GM18499 (cell line): ENCODE results near the gene SPON1.
"Not testable (repeated sequence)": the region's sequence is repeated elsewhere in the genome, so short reads cannot be mapped to it uniquely, and the experiment has no call there.

ENCODE experiments used
- ATAC-seq: cut with Tn5 transposase; IDR thresholded peaks from one replicate; pipeline ENCODE4 v1.9.1; 2021; ENCODE audit warnings: moderate number of reproducible peaks; ENCODE audit not compliant: insufficient read depth, unreplicated experiment

The SPON1 gene

DNA sequence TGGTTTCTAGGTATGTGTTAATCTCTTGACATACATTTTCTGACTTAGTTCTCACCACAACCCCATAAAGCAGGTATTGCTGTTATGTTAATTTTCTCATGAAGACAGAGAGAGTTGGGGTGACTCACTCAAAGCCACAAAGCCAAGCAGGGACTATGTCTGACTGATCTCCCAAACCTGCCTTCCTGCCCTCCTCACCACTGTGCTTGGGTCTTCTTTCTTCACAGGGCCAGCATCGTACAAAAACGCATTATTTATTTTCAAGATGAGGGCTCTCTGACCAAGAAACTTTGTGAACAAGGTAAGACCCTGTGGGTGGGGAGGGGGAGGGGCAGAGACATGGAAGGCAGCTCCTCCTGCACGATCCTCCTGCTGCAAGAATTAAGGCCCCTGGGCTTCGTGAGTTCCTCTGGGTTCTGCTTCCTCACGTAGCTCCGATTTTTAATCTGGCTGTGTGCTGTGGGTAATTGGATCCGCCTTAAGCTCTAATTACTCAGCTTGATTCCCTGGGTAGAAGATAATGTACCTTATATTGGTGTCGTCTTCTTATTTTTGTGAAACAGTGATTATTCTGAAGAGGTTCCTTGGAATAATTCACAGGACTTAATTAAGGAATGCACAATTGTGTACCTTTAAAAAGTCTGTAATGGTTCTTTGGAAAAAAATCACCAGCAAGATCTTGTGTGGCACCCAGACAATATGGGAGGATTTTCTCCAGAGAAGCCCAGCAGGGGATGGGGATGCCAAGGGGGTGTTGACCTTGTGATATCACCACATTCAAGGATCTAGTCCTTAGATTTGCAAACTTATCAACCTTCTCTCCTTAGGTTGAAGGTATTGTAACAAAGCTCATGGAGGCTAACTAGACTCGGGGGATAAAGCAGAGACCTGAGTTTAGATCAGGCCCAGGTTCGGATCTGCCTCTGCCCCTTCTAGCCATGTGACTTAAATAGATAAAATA lies 112.9 kb downstream of the SPON1 start:
- ATAC-seq, result no peak

DNA sequence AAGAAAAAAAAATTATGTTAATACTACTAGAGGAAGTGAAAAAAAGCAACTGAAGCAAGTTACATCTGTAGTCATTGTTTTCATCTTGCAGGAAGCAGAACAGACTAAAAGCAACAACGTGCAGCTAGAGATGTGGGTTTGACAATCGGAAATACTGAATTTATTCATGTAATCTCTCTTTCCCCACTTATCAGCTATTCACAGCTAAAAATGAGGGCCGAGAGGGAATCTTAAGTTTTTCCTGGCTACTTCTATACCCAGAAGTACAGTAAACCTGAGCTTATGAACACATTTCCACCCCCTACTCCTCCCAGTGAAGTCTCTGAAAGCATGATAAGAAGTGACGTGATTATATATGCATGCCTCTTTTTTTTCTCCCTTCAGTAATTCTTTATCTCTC lies 116.5 kb downstream of the SPON1 start:
- no peak for ATAC-seq

DNA sequence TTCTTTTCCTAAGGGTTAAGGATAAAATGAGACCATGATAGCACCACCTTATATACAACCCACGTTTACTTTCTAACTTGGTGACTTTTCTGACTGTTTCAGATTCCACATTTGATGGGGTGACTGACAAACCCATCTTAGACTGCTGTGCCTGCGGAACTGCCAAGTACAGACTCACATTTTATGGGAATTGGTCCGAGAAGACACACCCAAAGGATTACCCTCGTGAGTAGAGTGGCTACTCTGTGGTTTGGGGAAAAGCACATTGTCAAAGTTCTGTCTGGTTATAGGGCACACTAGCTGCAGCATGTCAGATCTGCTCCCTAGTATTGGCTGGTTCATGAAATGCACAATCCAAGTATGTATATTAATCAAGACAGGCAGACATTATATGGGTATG lies 117.3 kb downstream of the SPON1 start:
- ATAC-seq, result no peak

DNA sequence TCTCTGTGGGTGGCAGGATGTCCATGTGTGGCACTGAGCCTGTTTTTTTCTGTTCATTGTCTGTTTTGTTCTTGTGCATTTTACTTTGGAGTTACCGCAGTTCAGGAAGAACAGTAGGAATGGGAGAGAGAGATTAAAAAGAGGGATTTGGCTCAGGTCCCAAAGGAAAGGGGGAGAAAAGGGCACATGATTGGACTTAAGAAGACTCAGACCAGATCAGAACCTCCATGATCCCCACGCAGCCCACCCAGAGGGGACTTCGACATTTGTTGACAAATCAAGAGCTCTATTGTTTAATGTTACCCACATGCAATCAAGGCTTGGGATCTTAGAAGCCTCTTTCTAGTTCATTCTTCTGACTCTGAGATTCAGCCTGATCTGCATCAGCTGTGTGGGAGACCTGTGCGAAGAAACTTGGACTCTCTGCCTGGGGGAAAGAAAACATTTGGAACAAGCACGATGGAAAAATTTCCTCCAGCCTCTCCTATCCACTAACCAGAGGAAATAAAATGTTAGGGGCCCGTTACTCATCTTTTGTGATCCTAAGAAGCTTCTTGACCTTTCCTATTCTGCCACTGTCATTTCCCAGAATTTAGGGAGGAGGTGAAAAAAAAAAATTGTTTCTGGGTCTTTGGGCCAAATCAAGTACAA lies 119.2 kb downstream of the SPON1 start:
- ATAC-seq, result no peak

DNA sequence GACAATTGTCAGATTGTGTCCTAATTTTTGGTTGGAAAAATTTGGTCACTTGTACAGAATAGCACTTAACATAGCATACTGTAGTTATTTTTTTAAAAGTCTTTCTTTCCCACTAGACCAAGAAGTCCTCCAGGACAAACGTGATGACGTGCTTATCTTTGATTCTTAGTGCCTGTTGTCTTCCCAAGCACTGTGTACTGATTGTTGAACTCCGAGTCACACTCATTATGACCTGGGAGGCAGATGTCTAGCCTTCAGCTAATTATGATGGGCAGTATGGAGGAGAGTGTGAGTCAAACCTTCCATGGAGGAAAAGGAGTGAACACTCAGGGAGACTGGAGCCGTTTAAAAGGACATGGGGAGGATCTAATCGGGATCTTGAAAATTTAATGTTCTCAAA lies 119.8 kb downstream of the SPON1 start:
- no peak for ATAC-seq

GRCh38 chr11:14088861-14089260 lies 126.3 kb downstream of the SPON1 start:
- not testable (repeated sequence) for ATAC-seq

DNA sequence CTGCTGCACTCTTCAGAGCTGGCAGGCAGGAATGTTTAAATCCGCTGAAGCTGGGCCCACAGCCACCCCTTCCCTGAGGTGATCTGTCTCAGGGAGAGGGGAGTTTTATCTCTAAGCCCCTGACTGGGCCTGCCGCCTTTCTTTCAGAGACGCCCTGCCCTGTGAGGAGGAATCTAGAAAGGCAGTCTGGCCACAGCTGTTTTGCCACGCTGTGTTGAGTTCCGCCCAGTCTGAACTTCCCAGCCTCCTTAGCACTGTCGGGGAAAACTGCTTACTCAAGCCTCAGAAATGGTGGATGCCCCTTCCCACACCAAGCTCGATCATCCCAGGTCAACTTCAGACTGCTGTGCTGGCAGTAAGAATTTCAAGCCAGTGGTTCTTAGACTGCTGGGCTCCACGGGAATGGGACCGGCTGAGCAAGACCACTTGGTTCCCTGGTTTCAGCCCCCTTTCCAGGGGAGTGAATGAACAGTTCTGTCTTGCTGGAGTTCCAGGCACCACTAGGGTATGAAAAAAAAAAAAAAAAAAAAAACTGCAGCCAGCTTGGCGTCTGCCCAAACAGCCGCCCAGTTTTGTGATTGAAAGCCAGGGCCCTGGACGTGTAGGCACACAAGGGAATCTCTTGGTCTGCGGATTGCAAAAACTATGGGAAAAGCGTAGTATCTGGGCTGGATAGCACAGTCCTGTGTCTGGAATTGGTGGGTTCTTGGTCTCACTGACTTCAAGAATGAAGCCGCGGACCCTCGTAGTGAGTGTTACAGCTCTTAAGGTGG lies 127.4 kb downstream of the SPON1 start:
- ATAC-seq, result no peak

- ATAC-seq, result not testable (repeated sequence)
Measured at GRCh38 chr11:14090631-14091030, 128.1 kb downstream of the SPON1 start.

- ATAC-seq, result no peak
Measured at GRCh38 chr11:14093065-14093464, 130.5 kb downstream of the SPON1 start.

- no peak for ATAC-seq
Measured at GRCh38 chr11:14094481-14095037, 132.0 kb downstream of the SPON1 start.

- no peak for ATAC-seq
Measured at GRCh38 chr11:14095882-14096281, 133.4 kb downstream of the SPON1 start.

DNA sequence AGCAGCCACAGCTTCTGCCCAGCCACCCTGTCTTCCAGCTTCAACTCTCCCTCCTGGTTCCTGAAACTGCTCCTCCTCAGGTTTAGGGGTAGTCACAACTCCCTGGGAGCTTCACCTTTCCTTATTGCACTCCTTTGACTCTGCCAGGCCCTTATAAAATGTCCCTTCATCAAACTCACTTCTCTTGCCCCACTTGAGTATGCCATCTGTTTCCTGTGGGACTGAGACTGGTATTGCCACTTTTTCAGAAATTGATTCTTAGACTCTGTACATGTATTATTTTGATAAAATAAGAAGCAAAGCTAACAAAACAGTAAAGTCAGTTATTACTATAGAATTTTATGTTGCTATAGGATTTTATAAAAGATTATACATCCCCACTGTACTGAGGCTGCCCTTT lies 134.1 kb downstream of the SPON1 start:
- no peak for ATAC-seq

DNA sequence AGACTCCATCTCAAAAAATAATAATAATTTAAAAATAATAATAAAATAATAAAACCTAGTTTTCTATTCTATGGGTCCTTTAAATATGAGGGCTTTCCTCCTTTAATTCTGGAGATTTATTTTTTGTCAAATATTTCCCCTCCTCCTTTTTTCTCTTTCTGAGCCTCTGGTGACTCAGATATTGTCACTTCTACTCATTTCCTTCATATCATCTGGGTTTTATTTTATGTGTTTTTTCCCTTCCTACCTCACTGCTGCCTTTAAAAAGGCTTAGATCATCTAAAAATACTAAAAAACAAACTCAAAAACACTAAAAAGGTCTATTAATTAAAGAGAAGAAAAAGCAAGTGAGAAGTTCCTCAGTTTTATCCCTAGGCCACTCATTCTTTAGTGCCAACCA lies 138.9 kb downstream of the SPON1 start:
- no peak for ATAC-seq

- ATAC-seq, result no peak
Measured at GRCh38 chr11:14102766-14103165, 140.2 kb downstream of the SPON1 start.

DNA sequence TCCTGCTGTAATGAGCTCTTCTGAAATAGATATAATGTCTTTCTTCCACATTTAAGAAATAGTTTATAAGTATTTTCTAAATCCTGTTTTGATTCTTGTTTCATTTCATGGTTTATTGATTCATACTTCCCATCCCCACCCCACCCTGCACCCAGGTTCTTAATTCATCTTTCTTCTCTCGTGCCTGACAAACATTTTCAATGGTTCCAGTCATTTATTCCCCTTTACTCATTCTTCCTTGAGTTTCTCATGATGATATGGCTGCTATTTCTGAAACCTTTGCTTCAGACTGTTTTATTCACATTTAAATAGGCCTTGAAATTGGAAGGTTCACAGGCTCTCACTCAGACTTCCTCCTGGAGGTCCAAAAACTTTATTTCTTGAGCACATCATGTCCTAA lies 142.9 kb downstream of the SPON1 start:
- ATAC-seq, result no peak

DNA sequence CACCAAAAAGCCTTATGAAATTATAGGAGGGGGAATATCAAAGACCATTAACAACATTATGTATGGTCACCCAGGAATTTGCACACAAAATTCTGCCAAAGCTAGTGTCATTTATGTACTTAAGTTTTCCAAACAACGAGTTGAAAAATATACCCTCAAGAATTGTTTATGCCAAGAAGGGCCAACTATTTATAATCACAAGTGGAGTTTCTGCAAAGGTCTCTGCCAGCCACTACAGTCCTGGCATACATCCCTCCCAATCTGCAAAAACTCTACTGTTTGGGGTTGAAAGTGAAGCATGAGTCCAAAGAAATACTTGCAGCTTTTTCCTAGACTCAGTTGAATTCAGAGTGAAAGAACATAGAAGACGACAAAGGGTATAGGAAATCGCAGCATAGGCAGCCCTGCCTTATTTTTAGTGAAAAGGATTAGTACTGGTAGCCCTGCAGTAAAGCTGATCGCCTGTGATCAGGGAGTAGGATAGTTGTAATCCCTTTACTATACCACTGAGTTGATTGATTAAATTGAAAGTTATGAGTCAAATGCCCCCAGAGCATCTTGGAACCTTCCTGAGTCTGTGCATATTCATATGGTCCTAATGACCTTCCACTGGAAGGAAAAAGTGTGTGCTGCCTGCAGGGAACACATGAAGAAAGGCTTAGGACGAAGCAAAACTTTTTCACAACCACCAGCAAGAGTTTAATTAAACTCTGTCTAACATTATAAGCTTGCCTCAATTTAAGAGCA lies 144.0 kb downstream of the SPON1 start:
- no peak for ATAC-seq

GRCh38 chr11:14107050-14107430 lies 144.5 kb downstream of the SPON1 start:
- no peak for ATAC-seq

DNA sequence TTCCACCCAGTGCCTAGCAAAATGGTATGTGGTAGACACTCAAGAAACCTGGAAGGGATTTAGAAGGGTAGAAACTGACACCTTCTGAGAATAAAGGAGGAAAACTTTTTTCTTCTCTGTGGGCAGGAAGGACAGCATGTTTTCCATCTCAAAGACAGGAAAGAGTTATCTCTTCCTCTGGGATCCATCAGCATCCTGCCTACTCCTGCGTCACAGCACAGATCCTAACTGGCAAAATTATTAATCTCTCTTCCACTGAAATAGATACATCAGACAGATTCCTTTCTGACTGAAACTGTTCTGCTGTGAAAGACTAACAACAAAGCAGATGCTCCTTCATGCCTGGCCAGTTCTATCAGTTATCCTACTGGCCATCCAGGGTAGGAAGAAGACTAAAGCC lies 147.2 kb downstream of the SPON1 start:
- ATAC-seq, result no peak

GRCh38 chr11:14110629-14111028 lies 148.1 kb downstream of the SPON1 start:
- ATAC-seq, result no peak

DNA sequence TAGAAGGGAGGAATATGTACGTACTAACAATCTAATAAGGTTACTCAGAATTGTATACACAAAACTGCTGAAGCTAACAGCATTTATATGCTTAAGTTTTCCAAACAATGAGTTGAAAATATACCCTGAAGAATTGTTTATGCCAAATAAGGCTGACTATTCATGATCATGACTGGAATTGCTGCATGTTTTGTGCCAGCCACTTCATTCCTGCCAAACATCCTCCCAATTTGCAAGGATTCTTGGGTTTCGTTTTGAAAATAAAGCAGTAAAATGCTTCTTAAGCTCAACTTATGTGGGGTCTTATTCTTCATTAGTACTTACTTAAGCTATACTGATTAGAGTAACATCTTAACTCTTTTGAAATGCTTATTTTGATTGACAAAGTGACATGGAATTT lies 149.0 kb downstream of the SPON1 start:
- no peak for ATAC-seq
